A549 (cell line): ENCODE measurements around the gene TNN. TPM values are rescaled to one million over a fixed set of nuclear protein-coding genes. Genes with fewer than 3 reads are reported as not detected.
"Not testable (repeated sequence)": the region's sequence is repeated elsewhere in the genome, so short reads cannot be mapped to it uniquely, and the experiment has no call there.

Experiments
- ATAC-seq, 2 experiments: fragments of 200-7000 bp in 1 of 2; fragments of >200 bp in 1 of 2; cut with Nextera tagmentation in 1 of 2; cut with Tn5 transposase in 1 of 2; 3 replicates each; pipeline versions ENCODE4 v1.8.0 to v1.9.1; 2018 to 2020; ENCODE audit warnings: mild to moderate bottlenecking in 1 of 2, moderate library complexity in 1 of 2
- CTCF ChIA-PET: fragments of 300-600 bp; sonication (Branson Sonifier 250); formaldehyde crosslinking; extraction: SDS; loops from one replicate; lab custom pipeline; 2021; ENCODE audit warnings: antibody characterized with exemption, inconsistent platforms; lab: Yijun Ruan, JAX
- POLR2A ChIA-PET: fragments of 350-600 bp; formaldehyde crosslinking; extraction: SDS; loops from one replicate; lab custom pipeline; 2021; ENCODE audit warnings: antibody characterized with exemption, inconsistent platforms; lab: Yijun Ruan, JAX
- DNase-seq, 2 experiments: peaks; one replicate each; pipeline versions ENCODE4 v3.0.0 to v3.0.0-alpha.2; 2011 to 2016; ENCODE audit warnings: low read depth in 1 of 2, low spot score in 1 of 2
- FAIRE-seq: peaks from 2 replicates; lab custom pipeline; 2011; peaks lifted over from hg19 to GRCh38; lab: Jason Lieb, UNC
- H3K27ac ChIP-seq, 2 experiments: fragments of >200 bp; sonication (Bioruptor Twin); formaldehyde crosslinking; 3 replicates each; pipeline ENCODE4 v1.5.1; 2016 to 2017
- H3K4me1 ChIP-seq: fragments of >200 bp; sonication (Bioruptor Twin); formaldehyde crosslinking; 3 replicates; pipeline ENCODE4 v1.6.1; 2016
- H3K4me2 ChIP-seq: fragments of >200 bp; sonication (Bioruptor Twin); formaldehyde crosslinking; 3 replicates; pipeline ENCODE4 v1.6.1; 2016
- H3K4me3 ChIP-seq: fragments of >200 bp; sonication (Bioruptor Twin); formaldehyde crosslinking; 3 replicates; pipeline ENCODE4 v1.5.1; 2016
- H3K9me3 ChIP-seq: fragments of >200 bp; sonication (Bioruptor Twin); formaldehyde crosslinking; 3 replicates; pipeline ENCODE4 v1.6.1; 2016
- CBX8 ChIP-seq: fragments of 200-600 bp; sonication (generic); IDR thresholded peaks from 2 replicates; pipeline ENCODE4 v1.6.1; 2016
- ESRRA ChIP-seq: fragments of 150-350 bp; IDR thresholded peaks from 2 replicates; pipeline ENCODE4 v1.6.1; 2014; ENCODE audit warnings: mild to moderate bottlenecking, low read length, borderline replicate concordance
- HOXB13 ChIP-seq: fragments of 250-450 bp; sonication (Bioruptor Pico); IDR thresholded peaks from 2 replicates; pipeline ENCODE4 v1.5.0; 2020; ENCODE audit warnings: low read depth, mild to moderate bottlenecking, moderate library complexity
- JUN ChIP-seq, 2 experiments: fragments of >200 bp; sonication (Bioruptor Twin); formaldehyde crosslinking; IDR thresholded peaks; 2 replicates in 1 of 2; 3 replicates in 1 of 2; pipeline ENCODE4 v1.6.1; 2016 to 2017
- JUNB ChIP-seq: fragments of >200 bp; sonication (Bioruptor Twin); formaldehyde crosslinking; IDR thresholded peaks from 2 replicates; pipeline ENCODE4 v1.6.1; 2016
- NPAS2 ChIP-seq: fragments of 250-450 bp; sonication (Bioruptor Pico); IDR thresholded peaks from 2 replicates; pipeline ENCODE4 v1.8.0; 2022; ENCODE audit warnings: mild to moderate bottlenecking, moderate library complexity, borderline replicate concordance
- PHF8 ChIP-seq: fragments of 200-600 bp; sonication (generic); IDR thresholded peaks from 2 replicates; pipeline ENCODE4 v1.6.1; 2016; ENCODE audit warnings: low read depth, mild to moderate bottlenecking, antibody characterized with exemption, moderate library complexity, borderline replicate concordance
- RAD21 ChIP-seq, 2 experiments: fragments of >200 bp in 1 of 2; sonication (Bioruptor Twin) in 1 of 2; formaldehyde crosslinking in 1 of 2; IDR thresholded peaks in 1 of 2; conservative IDR thresholded peaks in 1 of 2; 2 replicates in 1 of 2; 3 replicates in 1 of 2; pipeline ENCODE4 v1.6.1; 2012 to 2018; ENCODE audit warnings: inconsistent platforms in 1 of 2
- TP53 ChIP-seq: fragments of 250-450 bp; sonication (Bioruptor Pico); IDR thresholded peaks from 2 replicates; pipeline ENCODE4 v1.5.0; 2021; ENCODE audit warnings: mild to moderate bottlenecking, moderate library complexity
- WGBS: methylation state at CpG from one replicate; pipeline ENCODE4 v1.1.6; 2017; ENCODE audit errors: missing lambda C conversion rate; 5-methylcytosine and 5-hydroxymethylcytosine counted together
- polyA plus RNA-seq, 4 experiments: library from polyadenylated mRNA; depleted of rRNA in 3 of 4; stranded (reverse); fragments of >200 nt; fragmentation: RNase III in 1 of 4; extraction: RNeasy Plus Mini Kit Qiagen cat#74134 plus additional on column Dnase treatment in 1 of 4; gene quantifications; 2 replicates in 3 of 4; 3 replicates in 1 of 4; pipeline ENCODE4 v1.2.3, GENCODE V29; 2011 to 2017
- TF ChIP-seq, protein P1 (sequence below): fragments of >200 bp; sonication (Bioruptor Twin); formaldehyde crosslinking; IDR thresholded peaks from 2 replicates; pipeline ENCODE4 v1.6.1; 2016
- TF ChIP-seq, protein P2 (sequence below): fragments of >200 bp; sonication (Bioruptor Twin); formaldehyde crosslinking; IDR thresholded peaks from 3 replicates; pipeline ENCODE4 v1.5.1; 2016

TNN gene
- polyA plus RNA-seq, 2 of the 4 experiments (the other 2 are of a cell fraction), result not detected

DNA sequence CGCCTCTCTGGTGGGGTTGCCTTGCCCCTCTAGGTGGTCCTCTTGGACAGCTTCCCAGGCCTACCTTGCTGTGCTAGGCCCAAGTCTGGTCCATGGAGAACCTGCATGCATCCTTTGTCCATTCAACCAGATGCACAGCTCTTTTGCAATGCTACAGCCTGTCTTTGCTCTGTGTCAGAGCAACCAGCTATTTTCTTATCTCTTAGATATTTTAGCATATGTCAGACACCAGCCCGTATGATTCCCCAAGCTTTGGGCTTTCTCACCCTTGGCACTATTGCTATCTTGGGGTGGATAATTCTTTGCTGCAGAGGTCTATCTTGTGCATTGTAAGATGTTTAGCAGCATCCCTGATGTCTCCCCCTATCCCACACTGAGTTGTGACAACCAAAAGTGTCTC, 32.3 kb downstream of the TNN start:
- H3K4me2 ChIP-seq, result no peak overlapping the region
- no peak for TF ChIP-seq TP53 (CRISPR knock-in tag)
- no peak for TF ChIP-seq CBX8
- TF ChIP-seq, protein P1, sequence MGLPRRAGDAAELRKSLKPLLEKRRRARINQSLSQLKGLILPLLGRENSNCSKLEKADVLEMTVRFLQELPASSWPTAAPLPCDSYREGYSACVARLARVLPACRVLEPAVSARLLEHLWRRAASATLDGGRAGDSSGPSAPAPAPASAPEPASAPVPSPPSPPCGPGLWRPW, result no peak
- no peak for TF ChIP-seq RAD21 (conservative IDR thresholded peaks at IDR 0.05 in 1 of 2, IDR thresholded peaks at IDR 0.05 in 1 of 2)
- no peak for TF ChIP-seq JUNB
- no peak for TF ChIP-seq HOXB13 (CRISPR knock-in tag)
- TF ChIP-seq, all 56 proteins: peak for 0
- WGBS, result 16% methylated on average over 2 of the region's 2 CpGs
- H3K4me3 ChIP-seq, result no peak overlapping the region
- ATAC-seq, result no peak
- ChIA-PET CTCF (interaction anchor here (1.5 kb wide), 1 partner anchor 70 kb away, joined by 3 read pairs; no protein-coding TSS in a partner anchor), POLR2A (no interaction called here)
- no peaks in the 10 kb centered on the region for H3K4me1 ChIP-seq
- no peak for FAIRE-seq
- DNase-seq, result no peak
- H3K27ac ChIP-seq, result no peak overlapping the region
- H3K9me3 ChIP-seq, result no peaks in the 10 kb centered on the region

DNA sequence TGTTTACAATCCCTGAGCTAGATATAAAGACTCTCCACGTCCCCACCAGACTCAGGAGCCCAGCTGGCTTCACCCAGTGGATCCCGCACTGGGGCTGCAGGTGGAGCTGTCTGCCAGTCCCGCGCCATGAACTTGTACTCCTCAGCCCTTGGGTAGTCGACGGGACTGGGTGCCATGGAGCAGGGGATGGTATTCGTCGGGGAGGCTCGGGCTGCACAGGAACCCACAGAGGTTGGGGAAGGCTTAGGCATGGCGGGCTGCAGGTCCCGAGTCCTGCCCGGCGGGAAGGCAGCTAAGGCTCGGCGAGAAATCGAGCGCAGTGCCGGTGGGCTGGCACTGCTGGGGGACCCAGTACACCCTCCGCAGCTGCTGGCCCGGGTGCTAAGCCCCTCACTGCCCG, 34.5 kb downstream of the TNN start:
- H3K4me2 ChIP-seq, H3K4me1 ChIP-seq, H3K9me3 ChIP-seq, DNase-seq, H3K27ac ChIP-seq, ATAC-seq, FAIRE-seq, H3K4me3 ChIP-seq, POLR2A ChIA-PET: not testable (repeated sequence)
- WGBS, result 100% methylated on average over 1 of the region's 21 CpGs
- CTCF ChIA-PET, result interaction anchor here (1.8 kb wide), 1 partner anchor 49 kb away, joined by 4 read pairs; no protein-coding TSS in a partner anchor

DNA sequence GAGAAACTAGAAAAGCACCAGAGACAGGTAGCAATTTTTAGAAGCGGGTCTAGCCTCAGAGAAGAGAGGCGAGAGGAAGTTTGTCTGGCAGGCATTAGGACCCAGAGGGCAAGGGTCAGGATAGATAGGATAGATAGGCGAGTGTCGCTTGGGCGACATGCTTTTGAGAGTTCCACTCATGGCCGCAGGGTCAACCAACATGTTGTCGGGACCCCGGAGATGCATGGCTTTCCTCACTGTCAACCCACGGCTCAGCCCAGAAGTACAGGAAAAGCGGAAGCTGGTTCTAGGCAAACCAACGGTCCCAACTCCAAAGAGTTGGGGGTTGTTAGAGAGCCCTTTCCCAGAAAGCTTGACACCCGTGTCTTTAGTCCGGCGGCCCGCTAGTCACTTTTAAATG, 38.9 kb downstream of the TNN start:
- WGBS, result 55% methylated on average over 15 of the region's 15 CpGs
- H3K27ac ChIP-seq, ATAC-seq, H3K4me1 ChIP-seq, H3K9me3 ChIP-seq, POLR2A ChIA-PET, H3K4me2 ChIP-seq, CTCF ChIA-PET, DNase-seq, H3K4me3 ChIP-seq, FAIRE-seq: not testable (repeated sequence)

DNA sequence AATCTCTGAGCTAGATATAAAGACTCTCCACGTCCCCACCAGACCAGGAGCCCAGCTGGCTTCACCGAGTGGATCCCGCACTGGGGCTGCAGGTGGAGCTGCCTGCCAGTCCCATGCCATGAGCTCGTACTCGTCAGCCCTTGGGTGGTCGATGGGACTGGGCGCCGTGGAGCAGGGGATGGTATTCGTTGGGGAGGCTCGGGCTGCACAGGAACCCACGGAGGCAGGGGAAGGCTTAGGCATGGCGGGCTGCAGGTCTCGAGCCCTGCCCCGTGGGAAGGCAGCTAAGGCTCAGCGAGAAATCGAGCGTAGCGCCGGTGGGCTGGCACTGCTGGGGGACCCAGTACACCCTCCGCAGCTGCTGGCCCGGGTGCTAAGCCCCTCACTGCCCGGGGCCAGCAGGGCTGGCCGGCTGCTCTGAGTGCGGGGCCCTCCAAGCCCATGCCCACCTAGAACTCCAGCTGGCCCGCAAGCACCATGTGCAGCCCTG, 40.7 kb downstream of the TNN start:
- WGBS, result 71% methylated on average over 17 of the region's 25 CpGs
- FAIRE-seq, ATAC-seq, H3K4me1 ChIP-seq, H3K4me2 ChIP-seq, H3K4me3 ChIP-seq, POLR2A ChIA-PET, H3K27ac ChIP-seq, DNase-seq, H3K9me3 ChIP-seq: not testable (repeated sequence)
- CTCF ChIA-PET, result interaction anchor here (0.6 kb wide), 1 partner anchor 46 kb away, joined by 3 read pairs; no protein-coding TSS in a partner anchor

DNA sequence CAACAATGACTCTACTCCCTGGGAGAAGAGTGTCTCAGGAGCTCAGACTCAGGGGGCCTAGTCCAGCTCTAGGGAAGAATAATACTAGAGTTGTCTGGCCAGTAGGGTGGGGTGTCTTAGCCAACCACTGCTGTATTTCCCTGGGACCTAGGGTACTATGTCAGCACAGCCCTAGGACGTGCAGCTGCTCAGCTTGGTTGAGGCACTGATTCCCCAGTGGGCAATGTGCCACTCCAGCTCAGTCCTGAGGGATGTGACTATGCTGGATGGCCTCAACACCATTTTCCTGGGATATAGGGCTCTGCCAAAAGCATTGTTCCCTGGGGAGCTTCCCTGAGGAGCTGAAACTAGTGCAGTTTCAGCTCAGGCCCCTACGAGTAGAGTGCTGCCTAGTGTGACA, 47.4 kb downstream of the TNN start:
- no peak overlapping the region for H3K4me2 ChIP-seq
- 19% methylated on average over 2 of the region's 2 CpGs for WGBS
- H3K27ac ChIP-seq, result no peak overlapping the region
- TF ChIP-seq, protein P2, sequence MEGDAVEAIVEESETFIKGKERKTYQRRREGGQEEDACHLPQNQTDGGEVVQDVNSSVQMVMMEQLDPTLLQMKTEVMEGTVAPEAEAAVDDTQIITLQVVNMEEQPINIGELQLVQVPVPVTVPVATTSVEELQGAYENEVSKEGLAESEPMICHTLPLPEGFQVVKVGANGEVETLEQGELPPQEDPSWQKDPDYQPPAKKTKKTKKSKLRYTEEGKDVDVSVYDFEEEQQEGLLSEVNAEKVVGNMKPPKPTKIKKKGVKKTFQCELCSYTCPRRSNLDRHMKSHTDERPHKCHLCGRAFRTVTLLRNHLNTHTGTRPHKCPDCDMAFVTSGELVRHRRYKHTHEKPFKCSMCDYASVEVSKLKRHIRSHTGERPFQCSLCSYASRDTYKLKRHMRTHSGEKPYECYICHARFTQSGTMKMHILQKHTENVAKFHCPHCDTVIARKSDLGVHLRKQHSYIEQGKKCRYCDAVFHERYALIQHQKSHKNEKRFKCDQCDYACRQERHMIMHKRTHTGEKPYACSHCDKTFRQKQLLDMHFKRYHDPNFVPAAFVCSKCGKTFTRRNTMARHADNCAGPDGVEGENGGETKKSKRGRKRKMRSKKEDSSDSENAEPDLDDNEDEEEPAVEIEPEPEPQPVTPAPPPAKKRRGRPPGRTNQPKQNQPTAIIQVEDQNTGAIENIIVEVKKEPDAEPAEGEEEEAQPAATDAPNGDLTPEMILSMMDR, result no peak
- TF ChIP-seq NPAS2 (no peak), ESRRA (no peak), PHF8 (no peak), JUN (IDR thresholded peaks at IDR 0.05) (no peak)
- no peak for DNase-seq
- FAIRE-seq, result no peak
- H3K4me1 ChIP-seq, result no peaks in the 10 kb centered on the region
- ATAC-seq, result no peak; a peak in 1 of 6 replicates
- H3K4me3 ChIP-seq, result no peak overlapping the region
- CTCF ChIA-PET, result interaction anchor here (0.7 to 2.5 kb wide), 6 partner anchors 9 to 204 kb away, joined by 3 to 12 read pairs (median 3); no protein-coding TSS in a partner anchor
- 0 out of 3 replicates have a peak, but pooled peaks cover 2% of the 10 kb centered on the region for H3K9me3 ChIP-seq
- POLR2A ChIA-PET, result interaction anchor here (1.0 kb wide), 1 partner anchor 92 kb away, joined by 3 read pairs; the partner anchor contains the start of gene MRPS14
